HG02759 (cell line): Measurements from ENCODE around the gene OXCT1.
"Not testable (repeated sequence)": the region's sequence is repeated elsewhere in the genome, so short reads cannot be mapped to it uniquely, and the experiment has no call there.

ENCODE experiments used
- ATAC-seq: cut with Tn5 transposase; IDR thresholded peaks from one replicate; pipeline ENCODE4 v1.9.1; 2021; ENCODE audit warnings: mild to moderate bottlenecking, moderate library complexity; ENCODE audit not compliant: unreplicated experiment

OXCT1 gene

GRCh38 chr5:41831155-41831554 lies 39.1 kb downstream of the OXCT1 start:
- no peak for ATAC-seq

- ATAC-seq = no peak
These were observed 42.4 kb downstream of the OXCT1 start for GRCh38 chr5:41827792-41828191.

GRCh38 chr5:41822036-41822435 lies 48.2 kb downstream of the OXCT1 start:
- ATAC-seq = no peak

DNA sequence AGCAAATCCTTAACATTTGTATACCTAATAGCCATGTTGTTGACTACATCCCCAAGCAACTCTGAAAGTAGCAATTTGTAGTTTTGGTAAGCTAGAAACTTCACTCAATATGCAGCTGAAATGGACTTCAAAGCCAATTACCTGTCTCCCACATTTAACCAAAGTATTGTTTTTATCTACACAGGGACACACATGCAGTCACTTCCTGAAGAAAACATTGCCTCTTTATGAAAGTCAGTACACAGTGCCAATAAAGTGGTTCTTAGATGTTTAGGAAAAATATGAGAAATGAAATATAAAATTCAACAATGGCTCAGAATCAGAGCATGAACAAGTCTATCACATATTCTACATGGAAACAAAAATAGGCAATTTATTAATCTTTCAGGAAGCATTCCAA lies 49.2 kb downstream of the OXCT1 start:
- ATAC-seq = no peak

- ATAC-seq = no peak
These were observed 50.1 kb downstream of the OXCT1 start for GRCh38 chr5:41820150-41820549.

DNA sequence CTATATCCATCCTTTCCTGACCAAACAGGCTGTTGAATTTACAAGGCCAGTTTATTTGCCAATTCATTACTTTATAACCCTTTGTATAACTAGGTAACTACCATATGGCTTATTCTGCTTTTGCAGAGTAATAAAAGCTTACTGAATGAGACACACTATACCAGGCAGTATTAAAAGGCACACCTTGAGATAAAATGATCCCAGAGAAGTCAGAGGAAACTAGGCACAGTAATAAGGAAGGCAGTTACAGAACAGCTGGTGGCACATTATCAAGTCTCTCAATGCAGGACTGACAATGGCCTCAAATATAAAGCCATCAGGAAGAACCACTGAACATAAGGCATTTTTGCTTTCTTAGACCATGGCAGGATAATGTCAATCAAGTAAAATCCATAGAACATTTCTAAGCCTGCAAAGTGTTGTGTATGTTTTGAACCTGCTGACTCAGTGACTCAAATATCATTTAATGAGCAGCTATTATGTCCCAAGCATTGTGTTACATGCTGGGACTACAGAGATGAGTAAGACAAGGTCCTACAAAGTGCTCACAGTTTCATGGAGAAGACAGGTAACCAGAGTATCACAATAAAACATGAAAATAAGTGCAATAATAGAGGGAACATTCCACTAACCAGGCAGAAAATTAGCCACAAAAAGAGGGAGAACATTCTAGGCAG lies 52.5 kb downstream of the OXCT1 start:
- no peak for ATAC-seq

DNA sequence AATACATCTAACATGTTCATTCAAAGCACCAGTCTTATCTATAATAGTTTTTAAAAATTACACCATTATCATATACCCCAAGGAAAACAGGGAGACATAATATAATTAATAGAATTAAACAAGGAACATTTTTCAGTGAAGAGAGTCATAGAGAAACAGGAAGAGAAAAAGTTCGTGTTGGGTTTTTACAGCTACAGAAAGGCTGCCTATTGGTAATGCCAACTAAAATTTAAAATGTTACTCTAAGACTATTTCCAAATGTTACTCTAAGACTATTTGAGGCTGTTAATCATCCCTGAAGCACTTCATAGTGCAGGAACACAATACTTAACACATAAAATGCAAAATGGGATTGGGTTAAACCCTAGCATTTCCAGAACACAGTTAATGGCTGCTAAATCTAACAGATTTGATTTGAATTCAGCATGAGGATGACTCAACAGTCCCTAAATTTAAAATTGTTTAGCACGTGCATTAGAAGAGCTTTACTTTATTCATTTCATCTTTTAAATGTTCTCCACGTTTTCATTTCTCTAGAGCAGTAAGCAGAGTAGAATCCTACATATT lies 54.5 kb downstream of the OXCT1 start:
- ATAC-seq = no peak

- ATAC-seq = no peak
These were observed 55.0 kb downstream of the OXCT1 start for GRCh38 chr5:41815261-41815660.

DNA sequence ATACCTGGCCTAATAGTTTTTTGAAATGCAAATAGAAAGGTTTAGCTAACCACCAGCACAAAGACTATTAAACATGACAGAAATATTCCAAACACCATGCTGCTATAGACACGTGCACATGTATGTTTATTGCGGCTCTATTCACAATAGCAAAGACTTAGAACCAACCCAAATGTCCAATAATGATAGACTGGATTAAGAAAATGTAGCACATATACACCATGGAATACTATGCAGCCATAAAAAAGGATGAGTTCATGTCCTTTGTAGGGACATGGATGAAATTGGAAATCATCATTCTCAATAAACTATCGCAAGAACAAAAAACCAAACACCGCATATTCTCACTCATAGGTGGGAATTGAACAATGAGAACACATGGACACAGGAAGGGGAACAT lies 55.9 kb downstream of the OXCT1 start:
- ATAC-seq = not testable (repeated sequence)

- no peak for ATAC-seq
These were observed 58.1 kb downstream of the OXCT1 start for GRCh38 chr5:41812156-41812555.

DNA sequence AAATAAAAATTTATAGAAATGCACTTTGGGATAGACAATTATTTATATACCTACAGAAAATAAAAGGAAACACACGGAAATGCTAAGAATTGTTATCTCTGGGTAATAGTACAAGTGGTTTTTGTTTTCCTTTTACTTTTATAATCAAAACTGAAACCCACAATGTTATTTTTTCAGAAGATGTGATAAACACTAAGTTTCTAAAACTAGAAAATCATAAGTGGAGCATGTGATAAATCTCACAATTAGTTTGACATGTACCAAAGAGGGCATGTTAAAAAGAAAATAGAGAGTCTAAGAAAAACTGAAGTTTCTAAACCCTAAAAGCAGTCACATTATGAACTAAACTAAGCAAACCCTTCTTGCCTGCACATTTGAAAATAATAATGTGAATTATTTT lies 61.1 kb downstream of the OXCT1 start:
- no peak for ATAC-seq

GRCh38 chr5:41808294-41808693 lies 61.9 kb downstream of the OXCT1 start:
- no peak for ATAC-seq

DNA sequence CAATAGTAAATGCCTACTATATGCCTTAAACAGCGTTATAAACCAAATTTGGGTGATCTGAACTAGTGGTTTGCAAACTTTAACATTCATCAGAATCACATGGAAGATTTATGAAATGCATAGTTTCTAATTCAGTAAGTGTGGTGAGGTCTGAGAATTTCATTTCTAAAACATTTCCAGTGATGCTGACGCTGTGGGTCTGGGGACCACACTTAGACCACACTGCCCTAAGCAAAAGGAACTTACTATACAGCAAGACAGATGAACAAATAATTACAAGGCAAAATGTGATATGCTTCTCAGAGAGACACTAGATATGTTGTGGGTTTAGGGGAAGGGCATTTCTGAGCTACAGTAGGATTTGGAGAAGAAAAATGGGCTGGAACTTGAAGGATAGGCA lies 72.6 kb downstream of the OXCT1 start:
- no peak for ATAC-seq

DNA sequence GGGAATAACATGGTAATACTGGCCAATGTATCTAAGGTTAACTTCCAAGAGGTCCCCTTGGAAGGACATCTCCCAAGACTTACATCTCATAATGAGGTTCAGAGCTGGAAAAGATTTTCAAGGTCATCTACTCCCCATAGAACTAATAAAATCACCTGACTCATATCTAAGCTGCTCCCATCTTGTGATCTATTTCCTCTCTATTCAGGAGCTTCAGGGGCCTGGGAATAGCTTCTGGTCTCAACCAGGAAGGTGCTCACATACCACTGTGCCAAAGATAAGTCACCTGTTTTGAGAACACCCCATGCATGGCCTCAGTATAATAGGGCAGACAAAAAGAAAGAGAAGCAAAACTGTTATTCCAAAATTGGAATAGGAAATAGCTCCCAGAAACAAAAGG lies 74.2 kb downstream of the OXCT1 start:
- ATAC-seq = no peak

DNA sequence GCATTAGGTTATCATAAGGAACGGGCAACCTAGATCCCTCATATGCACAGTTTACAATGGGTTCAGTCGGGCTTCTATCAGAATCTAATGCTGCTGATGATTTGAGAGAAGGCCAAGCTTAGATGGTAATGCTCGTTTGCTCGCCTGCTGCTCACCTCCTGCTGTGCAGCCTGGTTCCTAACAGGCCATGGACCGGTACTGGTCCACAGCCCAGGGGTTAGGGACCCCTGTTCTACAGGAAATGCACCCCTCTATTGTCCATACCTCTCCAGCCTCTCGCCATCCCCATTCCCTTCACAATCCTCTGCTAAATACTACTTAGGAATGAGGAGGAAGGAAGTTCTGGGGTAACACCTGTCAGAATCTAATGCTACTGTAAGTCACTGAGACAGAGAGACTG lies 75.1 kb downstream of the OXCT1 start:
- no peak for ATAC-seq

GRCh38 chr5:41794471-41794870 lies 75.8 kb downstream of the OXCT1 start:
- ATAC-seq = no peak

- no peak for ATAC-seq
These were observed 77.0 kb downstream of the OXCT1 start for GRCh38 chr5:41793141-41793770.

DNA sequence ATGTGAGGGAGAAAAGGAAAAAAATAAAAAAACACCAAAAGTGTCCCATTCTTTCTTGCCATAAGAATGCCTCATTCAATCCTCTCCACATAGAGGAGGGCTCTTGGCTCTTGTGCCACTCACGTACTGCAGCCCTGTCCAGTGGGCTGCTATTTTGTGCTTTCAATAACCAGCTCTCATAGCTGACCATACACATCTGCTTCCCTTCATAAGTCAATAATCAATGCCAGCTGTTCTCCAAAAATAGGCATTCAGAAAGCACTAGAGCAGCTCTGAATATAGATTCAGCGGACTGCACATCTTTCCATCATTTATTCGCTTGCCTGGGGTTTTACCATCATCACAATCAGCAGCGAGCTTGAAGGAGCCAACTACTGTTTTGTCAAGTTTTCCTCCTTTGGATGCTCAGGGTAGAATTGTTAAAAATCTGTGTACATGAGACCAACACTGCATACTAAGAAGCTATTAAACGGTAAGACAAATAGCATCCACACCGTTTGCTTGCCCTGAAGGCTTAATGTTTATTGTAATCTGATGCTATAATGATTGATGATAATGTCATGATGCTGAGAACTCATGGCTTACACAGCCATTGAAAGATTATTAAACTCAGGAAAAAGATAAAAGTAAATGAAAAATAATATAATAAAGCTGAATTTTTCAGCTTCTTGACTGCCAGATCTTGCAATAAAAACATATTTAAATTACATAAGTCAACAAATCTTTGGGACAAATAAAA lies 80.0 kb downstream of the OXCT1 start:
- no peak for ATAC-seq

GRCh38 chr5:41789434-41789833 lies 80.8 kb downstream of the OXCT1 start:
- no peak for ATAC-seq

- no peak for ATAC-seq
These were observed 81.3 kb downstream of the OXCT1 start for GRCh38 chr5:41788941-41789368.

- no peak for ATAC-seq
These were observed 83.0 kb downstream of the OXCT1 start for GRCh38 chr5:41787265-41787664.

DNA sequence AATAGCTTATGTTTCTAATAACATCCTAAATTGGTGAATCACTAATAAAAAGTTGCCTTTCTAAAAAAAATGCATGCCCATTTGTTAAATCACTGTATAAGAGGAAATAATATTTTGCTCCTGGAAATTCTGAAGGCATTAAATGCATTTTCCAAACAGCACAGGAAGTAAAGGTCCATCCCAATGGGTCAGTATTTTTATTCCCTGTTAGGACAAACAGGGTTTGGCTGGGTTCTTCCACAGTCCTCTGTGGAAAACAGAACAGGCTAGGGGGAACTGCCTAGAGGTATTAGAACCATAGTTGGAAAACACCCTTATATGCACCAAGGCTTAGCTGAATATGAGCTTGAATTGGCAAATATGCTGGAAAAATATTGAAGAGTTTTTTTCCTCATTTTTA lies 85.2 kb downstream of the OXCT1 start:
- no peak for ATAC-seq
